A673 (cell line): ENCODE measurements around the gene ZEB1.
"Not testable (repeated sequence)": the region's sequence is repeated elsewhere in the genome, so short reads cannot be mapped to it uniquely, and the experiment has no call there.

Source experiments
- CTCF ChIP-seq: fragments of 300-800, 200-600 bp; sonication (generic); conservative IDR thresholded peaks from 2 replicates; pipeline ENCODE4 v1.5.1; 2017; ENCODE audit warnings: low read depth, mild to moderate bottlenecking, antibody characterized with exemption, low read length, moderate library complexity, mixed read lengths
- EZH2 ChIP-seq: fragments of 200-600 bp; sonication (generic); IDR thresholded peaks from 2 replicates; pipeline ENCODE4 v1.6.1; 2017; ENCODE audit warnings: borderline replicate concordance, low read depth, mild to moderate bottlenecking, mixed read lengths, antibody characterized with exemption, low read length; ENCODE audit not compliant: poor library complexity, severe bottlenecking

GRCh38 chr10:31427334-31427733 lies 108.3 kb downstream of the ZEB1 start:
- not testable (repeated sequence) for TF ChIP-seq CTCF, EZH2
